Breast epithelium (tissue), 4 donors: ENCODE data around the gene LCE1A. TPM values are rescaled to one million over a fixed set of nuclear protein-coding genes. Genes with fewer than 3 reads are reported as not detected.

Experiments used
- DNase-seq, 2 donors: peaks; one replicate each; pipeline ENCODE4 v3.0.0-alpha.2; 2019; ENCODE audit warnings: low spot score in 2 of 2
- H3K27ac ChIP-seq, 2 donors: fragments of 200-600 bp; sonication (generic) in 1 of 2; one replicate each; pipeline ENCODE4 v1.5.1; 2016 to 2019; ENCODE audit warnings: mild to moderate bottlenecking in 1 of 2
- H3K27me3 ChIP-seq, 2 donors: fragments of 200-600 bp; sonication (generic) in 1 of 2; one replicate each; pipeline versions ENCODE4 v1.5.1 to v1.6.0; 2017 to 2019; ENCODE audit warnings: control low read depth in 1 of 2, mild to moderate bottlenecking in 1 of 2
- H3K36me3 ChIP-seq: fragments of 200-600 bp; one replicate; pipeline ENCODE4 v1.5.1; 2019
- H3K4me1 ChIP-seq, 2 donors: fragments of 200-600 bp; sonication (generic); one replicate each; pipeline ENCODE4 v1.5.1; 2016 to 2019; ENCODE audit warnings: control low read depth in 1 of 2
- H3K4me3 ChIP-seq, 3 donors: fragments of 200-600 bp; sonication (generic); 1 replicate in 2 of 3; 2 replicates in 1 of 3; pipeline ENCODE4 v1.5.1; 2016 to 2019; ENCODE audit warnings: mild to moderate bottlenecking in 3 of 3, moderate library complexity in 2 of 3
- H3K9me3 ChIP-seq, 2 donors: fragments of 200-600 bp; sonication (generic) in 1 of 2; one replicate each; pipeline ENCODE4 v1.5.1; 2016 to 2019; ENCODE audit warnings: control low read depth in 1 of 2
- CTCF ChIP-seq, 3 donors: fragments of 450-650 bp; IDR thresholded peaks; one replicate each; pipeline ENCODE4 v1.5.1; 2016 to 2017; ENCODE audit warnings: antibody characterized with exemption in 3 of 3, mild to moderate bottlenecking in 3 of 3, moderate library complexity in 3 of 3
- POLR2A ChIP-seq: fragments of 450-650 bp; IDR thresholded peaks from one replicate; pipeline ENCODE4 v1.6.1; 2016; ENCODE audit warnings: antibody characterized with exemption, mild to moderate bottlenecking, moderate library complexity
- POLR2AphosphoS5 ChIP-seq, 3 donors: sonication (generic); formaldehyde crosslinking; IDR thresholded peaks; one replicate each; pipeline ENCODE4 v1.6.1; 2017; ENCODE audit warnings: antibody characterized with exemption in 3 of 3
- intact Hi-C: fragments of 100-400 bp; cut with DNase I; formaldehyde crosslinking; loops from one replicate; pipeline ENCODE4 v1.15.1; 2023; ENCODE audit warnings: low total_unique reads
- total RNA-seq, 3 donors: library from RNA; depleted of rRNA; stranded (reverse); fragments of >200 nt; gene quantifications; one replicate each; pipeline ENCODE4 v1.1.0, GENCODE V29; 2016

LCE1A gene, protein sequence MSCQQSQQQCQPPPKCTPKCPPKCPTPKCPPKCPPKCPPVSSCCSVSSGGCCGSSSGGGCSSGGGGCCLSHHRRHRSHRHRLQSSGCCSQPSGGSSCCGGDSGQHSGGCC
- total RNA-seq, result not detected

- Histone ChIP-seq H3K36me3 (no peaks in the 10 kb centered on the region), H3K27me3 (no peaks in the 10 kb centered on the region), H3K4me3 (no peak within 1 kb of the TSS), H3K9me3 (no peaks in the 10 kb centered on the region), H3K4me1 (no peaks in the 10 kb centered on the region), H3K27ac (no peak within 1 kb of the TSS)
- intact Hi-C loops, result no loop called here
- TF ChIP-seq POLR2AphosphoS5 (IDR thresholded peaks at IDR 0.05), result no peak
- TF ChIP-seq CTCF (IDR thresholded peaks at IDR 0.05), result no peak
- TF ChIP-seq POLR2A, result no peak
- no peak for DNase-seq
These were observed at the start of gene LCE1A for GRCh38 chr1:152827173-152827572. LCE1A (plus strand) TSS chr1:152827473; CDS start chr1:152827473, 0 bp downstream.

DNA sequence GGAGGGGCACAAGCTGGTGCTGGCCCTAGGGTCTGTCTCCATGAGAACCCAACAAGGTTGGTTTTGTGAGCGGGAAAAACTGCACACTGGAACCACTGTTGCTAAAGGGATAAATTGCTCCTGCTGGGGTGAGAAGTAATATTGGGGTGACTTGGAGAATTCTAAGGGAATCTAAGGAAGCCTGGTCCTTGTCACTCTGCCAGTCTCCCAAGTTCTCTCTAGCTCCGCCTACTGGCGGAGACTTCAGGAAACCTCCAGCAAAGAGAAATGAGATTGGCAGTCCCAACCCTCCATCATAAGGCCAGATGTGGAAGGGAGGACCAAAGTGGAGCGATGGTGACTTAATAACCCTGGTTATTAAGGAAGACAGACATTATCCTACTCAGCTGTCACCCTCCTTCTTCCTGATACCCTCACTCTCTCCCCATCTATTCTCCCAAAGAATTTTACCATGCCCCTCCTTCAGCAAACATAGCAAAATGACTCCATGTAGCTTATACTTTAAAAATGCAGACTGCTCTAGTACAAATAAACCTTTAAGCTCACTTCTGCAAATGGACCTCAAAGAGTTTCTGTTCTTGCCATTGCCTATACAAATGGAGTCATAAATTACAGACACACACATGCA, 49.6 kb upstream of the LCE1A start:
- no peak overlapping the region for H3K27ac ChIP-seq
- TF ChIP-seq POLR2AphosphoS5 (IDR thresholded peaks at IDR 0.05), result no peak
- TF ChIP-seq CTCF (IDR thresholded peaks at IDR 0.05), result no peak
- no peak for TF ChIP-seq POLR2A
- no peak overlapping the region for H3K4me3 ChIP-seq
- H3K36me3 ChIP-seq, result peaks cover 3% of the 10 kb centered on the region
- no peaks in the 10 kb centered on the region for H3K4me1 ChIP-seq
- H3K27me3 ChIP-seq, result no peaks in the 10 kb centered on the region
- DNase-seq, result no peak
- H3K9me3 ChIP-seq, result no peaks in the 10 kb centered on the region
- intact Hi-C loops, result no loop called here

DNA sequence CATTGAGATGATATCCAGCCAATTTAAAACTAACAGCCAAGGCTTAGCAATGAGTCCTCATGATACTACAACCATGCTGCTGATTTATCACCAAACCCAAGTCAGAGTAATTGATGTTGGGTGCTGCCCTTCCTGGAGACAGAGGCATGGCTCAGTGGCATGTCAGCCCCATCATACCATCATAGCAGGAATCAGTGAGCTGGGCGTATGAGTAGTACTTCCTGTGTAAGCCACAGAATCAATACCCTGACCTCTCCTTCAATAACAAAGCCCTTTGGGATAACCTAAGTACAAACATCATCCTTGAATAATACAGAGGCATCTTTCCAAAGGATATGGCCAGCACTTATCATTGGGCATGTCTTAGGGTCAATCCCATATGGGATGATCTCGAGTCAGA, 44.2 kb upstream of the LCE1A start:
- Histone ChIP-seq H3K36me3 (peaks cover 3% of the 10 kb centered on the region), H3K4me3 (no peak overlapping the region), H3K27ac (no peak overlapping the region), H3K4me1 (no peaks in the 10 kb centered on the region), H3K9me3 (no peaks in the 10 kb centered on the region), H3K27me3 (peaks cover 0 to 4% of the 10 kb centered on the region in 2 donors)
- no peak for TF ChIP-seq CTCF (IDR thresholded peaks at IDR 0.05)
- TF ChIP-seq POLR2A, result no peak
- no peak for TF ChIP-seq POLR2AphosphoS5 (IDR thresholded peaks at IDR 0.05)
- no peak for DNase-seq
- intact Hi-C loops, result no loop called here

DNA sequence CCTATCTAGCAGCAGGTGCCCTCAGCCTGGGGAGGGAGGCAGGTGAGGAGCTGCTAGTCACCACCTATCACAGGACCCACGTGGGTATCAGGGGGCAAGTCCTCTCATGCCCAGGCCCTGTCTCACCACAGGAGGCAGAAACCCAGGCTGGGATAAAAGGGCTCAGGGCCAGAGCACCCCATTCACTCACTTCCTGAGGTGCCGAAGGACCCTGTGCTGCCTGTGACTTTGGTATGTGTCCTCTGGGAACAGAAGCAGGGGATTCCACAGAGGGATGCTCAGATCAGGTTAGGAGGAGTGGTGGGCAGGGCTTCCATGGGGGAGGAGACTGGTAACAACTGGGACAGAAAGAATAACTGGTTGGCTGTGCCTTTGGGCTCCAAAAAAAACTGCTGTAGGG, 41.2 kb upstream of the LCE1A start, which contains the start of gene LCE1E:
Gene LCE1E (plus strand): TSS at position 181 of the 400 bp plus-strand sequence. CDS start 1,043 bp downstream, outside the sequence.
- Histone ChIP-seq H3K27ac (no peak within 1 kb of the TSS), H3K36me3 (no peaks in the 10 kb centered on the region), H3K4me3 (no peak within 1 kb of the TSS), H3K9me3 (no peaks in the 10 kb centered on the region), H3K4me1 (no peaks in the 10 kb centered on the region), H3K27me3 (peaks cover 0 to 4% of the 10 kb centered on the region in 2 donors)
- DNase-seq, result no peak
- intact Hi-C loops, result no loop called here
- TF ChIP-seq POLR2AphosphoS5 (IDR thresholded peaks at IDR 0.05) (no peak), POLR2A (no peak), CTCF (IDR thresholded peaks at IDR 0.05) (no peak)

DNA sequence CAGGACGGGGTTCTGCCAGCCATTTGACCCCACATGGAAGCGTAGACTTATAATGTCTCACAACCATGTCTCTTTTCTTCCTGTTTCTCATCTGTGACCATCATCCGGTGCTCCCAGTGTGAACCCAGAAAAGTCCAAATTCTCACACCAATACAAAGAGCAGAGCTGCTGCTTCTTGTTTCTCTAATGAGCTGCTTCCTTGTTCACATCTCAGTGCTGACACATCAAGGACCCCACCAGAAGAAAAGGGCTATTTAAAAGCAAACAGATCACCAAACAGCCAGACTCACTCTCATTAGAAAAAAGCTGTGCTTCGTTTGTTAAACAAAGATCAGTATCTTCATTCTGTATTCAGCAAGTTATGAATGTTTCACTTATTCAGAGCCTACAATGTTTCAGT, 31.6 kb upstream of the LCE1A start:
- intact Hi-C loops, result no loop called here
- H3K9me3 ChIP-seq, result no peaks in the 10 kb centered on the region
- H3K4me1 ChIP-seq, result no peaks in the 10 kb centered on the region
- H3K4me3 ChIP-seq, result no peak overlapping the region
- H3K36me3 ChIP-seq, result no peaks in the 10 kb centered on the region
- DNase-seq, result no peak
- no peaks in the 10 kb centered on the region for H3K27me3 ChIP-seq
- no peak overlapping the region for H3K27ac ChIP-seq
- no peak for TF ChIP-seq POLR2A
- TF ChIP-seq POLR2AphosphoS5 (IDR thresholded peaks at IDR 0.05), result no peak
- TF ChIP-seq CTCF (IDR thresholded peaks at IDR 0.05), result no peak
